NCI-H526 treated with DMSO at 0.1 percent for 48 hours (cell line): ENCODE results near the gene SCLY.
"Not testable (repeated sequence)": the region's sequence is repeated elsewhere in the genome, so short reads cannot be mapped to it uniquely, and the experiment has no call there.

Source experiments
- DNase-seq: peaks from one replicate; lab custom pipeline; 2025; lab: John Stamatoyannopoulos, UW

SCLY gene

DNA sequence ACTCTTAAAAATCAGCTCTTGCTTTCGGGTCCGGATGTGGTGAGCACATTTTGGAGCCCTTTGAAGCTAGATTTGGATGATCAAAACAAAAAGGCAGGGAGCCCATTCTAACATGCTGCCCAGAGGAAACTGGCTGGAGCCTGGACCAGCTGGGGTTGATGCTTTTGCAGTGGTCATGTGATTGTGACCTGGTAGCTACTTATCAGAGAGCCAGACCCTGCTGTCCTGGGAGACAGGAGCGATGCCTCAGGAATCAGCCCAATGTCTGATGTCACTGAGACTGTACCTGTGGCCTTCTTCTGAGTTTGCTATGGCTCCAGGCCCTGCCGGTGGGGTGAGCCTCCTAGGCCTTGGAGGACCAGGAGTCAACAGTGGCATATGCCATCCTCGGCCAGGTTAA, 18.7 kb upstream of the SCLY start:
- DNase-seq: no peak

DNA sequence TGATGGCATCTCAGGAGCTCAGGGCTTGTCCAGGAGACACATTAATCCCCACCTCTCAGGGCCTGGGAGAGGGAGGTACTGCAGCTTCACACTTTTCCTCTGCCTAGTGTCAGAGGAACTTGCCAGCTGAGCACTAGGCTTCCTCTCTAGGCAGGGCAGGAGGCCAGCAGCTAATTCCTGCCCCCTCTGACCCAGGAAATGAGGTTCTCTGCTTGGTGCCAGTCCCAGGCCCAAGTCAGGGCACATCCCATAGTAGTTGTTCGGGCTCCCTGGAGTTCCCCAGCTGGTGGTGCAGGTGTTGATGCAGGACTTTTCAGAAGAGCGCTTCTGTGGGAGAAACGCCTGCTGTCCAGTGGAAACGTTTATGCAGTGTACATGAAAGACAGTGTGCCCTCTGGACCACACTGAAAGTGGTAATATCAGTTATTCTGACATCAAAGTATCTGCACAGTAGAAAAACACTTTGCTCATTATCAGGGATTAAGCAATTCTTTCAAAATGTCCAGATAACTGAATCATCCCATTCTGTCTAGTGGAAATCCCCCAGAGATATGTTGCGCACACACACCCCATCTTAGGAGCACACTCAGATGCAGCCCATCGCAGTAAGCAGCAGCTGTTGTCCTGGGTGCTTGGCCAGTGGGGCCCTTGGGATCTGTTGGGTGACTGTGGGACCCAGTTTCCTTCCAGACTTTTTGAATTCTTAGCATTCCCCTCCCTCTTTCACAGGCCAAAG, 17.8 kb upstream of the SCLY start:
- no peak for DNase-seq

DNA sequence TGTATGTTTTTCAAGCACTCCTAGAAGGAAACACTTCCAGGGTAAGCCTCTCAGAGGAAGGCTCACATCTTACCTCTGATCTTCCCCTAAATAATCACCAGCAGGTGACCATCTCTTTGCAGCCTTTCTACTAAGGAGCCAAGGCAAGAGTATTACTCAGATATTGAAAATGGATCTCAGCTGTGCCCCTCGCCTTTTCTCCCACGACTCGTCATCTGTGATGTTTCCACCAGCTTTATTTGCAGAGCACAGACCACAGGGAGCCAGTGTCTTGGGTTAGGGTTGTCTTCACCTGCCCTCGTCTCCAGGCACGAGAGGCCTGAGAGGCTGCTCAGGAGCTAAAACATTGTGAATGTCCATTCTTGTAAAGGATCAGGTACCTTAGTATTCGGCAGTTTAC, 16.9 kb upstream of the SCLY start:
- DNase-seq: no peak

DNA sequence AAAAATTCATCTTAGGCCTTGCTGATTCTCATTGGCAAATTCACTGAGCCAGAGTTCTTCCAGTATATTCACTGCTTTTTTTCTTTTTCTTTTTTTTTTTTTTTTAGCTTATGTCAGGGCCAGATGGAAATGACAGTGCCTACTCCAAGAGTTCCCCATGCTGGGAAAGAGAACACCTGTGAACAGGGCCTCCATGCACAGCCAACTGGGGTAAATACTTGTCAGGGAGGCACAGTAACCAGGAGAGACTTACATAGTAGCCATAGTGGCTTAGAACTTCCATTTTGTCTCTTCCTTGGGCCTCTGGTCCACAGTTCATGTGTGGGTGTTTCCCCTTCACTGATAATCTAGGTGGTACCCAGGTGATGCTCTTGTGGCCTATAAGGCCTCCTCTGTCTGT, 15.2 kb upstream of the SCLY start:
- DNase-seq: no peak

DNA sequence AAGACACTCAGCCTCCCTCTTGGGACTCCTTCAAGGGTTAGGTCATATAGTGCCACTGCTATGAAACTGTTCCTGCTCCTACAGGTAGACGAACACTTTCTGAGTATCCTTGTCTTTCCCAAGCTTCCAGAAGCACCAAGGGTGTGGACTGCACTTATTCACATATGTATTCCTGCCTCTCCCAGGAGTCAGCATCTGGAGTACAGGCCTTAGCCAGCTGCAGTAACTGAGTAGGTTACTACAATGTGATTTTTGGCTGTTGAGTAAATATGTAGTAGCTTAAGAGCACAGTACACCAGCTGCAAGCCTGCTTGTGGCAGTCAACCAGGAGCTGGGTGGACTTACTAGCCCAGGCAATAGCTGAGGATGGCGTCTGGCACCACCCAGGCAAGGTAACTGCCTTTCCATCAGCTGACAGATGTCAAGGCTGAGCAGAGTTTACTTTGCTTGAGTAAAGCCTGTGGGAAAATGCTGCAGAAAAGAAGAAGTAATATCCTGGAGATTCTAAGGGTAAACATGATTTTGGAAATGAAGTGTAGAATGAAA, 14.0 kb upstream of the SCLY start:
- no peak for DNase-seq

DNA sequence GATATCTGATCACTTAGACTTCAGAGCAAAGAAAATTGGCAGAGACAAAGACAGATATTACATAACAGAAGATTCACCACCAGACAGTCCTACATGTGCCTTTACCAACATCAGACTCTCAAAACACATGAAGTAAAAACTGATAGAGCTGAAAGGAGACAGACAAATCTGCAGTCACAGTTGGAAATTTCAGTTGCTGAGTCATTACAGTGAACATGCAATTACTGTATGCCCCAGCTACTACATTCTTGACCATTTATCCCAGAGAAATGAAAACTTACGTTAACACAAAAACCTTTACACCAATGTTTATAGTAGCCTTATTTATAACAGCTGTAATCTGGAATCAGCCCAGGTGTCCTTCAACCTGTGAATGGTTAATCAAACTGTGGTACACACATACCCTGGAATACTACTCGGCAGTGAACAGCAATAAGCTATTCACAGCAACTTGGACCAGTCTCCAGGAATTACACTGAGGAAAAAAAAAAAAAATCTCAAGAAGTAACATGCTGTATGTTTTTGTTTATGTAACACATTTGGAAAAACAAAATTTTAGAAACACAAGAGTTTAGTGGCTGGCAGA, 7.5 kb upstream of the SCLY start:
- DNase-seq: no peak

DNA sequence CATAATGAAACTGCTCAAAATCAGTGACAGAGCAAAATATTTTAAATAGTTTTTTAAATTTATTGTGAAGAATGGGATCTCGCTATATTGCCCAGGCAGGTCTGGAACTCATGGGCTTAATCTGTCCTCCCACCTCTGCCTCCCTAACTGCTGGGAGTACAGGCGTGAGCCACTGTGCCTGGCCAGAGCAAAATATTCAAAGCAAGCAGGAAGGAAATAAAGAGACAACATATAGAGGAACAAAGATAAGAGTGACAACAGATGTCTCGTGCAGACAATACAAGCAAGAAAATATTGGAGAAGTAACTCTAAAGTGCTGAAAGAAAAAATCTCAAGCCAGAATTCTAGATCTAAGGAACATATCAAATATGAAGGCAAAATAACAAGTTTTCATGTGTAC, 5.0 kb upstream of the SCLY start:
- no peak for DNase-seq

DNA sequence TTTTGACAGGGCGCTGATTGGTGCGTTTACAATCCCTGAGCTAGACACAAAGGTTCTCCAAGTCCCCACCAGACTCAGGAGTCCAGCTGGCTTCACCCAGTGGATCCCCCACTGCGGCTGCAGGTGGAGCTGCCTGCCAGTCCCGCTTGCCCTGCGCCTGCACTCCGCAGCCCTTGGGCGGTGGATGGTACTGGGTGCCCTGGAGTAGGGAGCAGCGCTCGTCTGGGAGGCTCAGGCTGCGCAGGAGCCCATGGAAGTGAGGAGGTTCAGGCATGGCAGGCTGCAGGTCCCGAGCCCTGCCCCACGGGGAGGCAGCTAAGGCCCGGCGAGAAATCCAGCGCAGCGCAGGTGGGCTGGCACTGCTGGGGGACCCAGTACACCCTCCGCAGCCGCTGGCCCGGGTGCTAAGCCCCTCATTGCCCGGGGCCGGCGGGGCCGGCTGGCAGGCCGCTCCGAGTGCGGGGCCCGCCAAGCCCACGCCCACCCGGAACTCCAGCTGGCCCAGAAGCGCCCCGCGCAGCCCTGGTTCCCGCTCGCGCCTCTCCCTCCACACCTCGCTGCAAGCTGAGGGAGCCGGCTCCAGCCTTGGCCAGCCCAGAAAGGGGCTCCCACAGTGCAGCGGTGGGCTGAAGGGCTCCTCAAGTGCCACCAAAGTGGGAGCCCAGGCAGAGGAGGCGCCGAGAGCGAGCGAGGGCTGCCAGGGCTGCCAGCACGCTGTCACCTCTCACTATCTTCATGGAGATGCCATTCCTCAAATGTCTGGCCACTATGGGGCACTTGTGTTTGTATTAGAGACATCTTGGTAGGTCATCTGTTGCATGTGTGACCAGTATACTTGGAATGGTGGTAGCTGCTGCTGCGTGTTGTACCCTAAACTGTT, 2.9 kb upstream of the SCLY start:
- not testable (repeated sequence) for DNase-seq

DNA sequence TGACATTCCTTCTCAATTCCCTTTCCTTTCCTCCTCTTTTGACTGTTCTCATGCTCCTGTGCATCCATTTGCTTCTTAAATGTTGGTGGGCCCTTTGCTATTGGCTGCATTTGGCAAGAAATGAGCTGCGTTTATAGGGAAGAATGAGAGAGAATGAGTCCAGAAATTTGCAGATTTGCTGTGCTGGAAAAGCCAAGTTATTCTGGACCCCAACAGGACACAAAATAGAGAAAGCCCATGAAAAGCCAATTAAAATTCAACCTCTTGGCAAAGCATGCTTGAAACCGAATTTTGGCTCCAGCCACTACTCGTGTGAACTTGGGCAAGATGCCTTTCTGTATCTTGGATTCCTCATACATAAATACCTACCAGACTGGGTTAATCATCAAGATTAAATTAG, 1.3 kb upstream of the SCLY start:
- no peak for DNase-seq

DNA sequence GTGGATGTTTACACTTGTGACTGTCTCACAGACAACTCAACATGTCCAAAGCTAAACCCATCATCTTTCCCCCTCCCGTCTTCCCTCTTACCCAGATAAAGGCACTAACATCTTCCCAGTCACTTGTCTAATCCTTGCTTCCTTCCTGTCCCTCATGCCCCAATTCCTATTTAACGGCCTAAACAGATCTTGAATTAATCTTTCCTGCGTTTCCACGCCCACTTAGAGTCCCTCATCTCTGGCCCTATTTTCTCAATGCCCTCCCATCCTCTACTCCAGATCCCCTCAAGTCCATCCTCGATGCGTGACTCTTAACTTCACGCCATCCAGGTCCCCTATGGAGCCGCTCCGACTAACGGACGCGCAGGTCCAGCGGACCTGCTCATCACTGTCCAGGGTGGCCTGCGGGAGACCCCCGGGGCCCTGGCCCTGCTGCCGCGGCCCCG, 682 bp upstream of the SCLY start:
- DNase-seq: no peak

DNA sequence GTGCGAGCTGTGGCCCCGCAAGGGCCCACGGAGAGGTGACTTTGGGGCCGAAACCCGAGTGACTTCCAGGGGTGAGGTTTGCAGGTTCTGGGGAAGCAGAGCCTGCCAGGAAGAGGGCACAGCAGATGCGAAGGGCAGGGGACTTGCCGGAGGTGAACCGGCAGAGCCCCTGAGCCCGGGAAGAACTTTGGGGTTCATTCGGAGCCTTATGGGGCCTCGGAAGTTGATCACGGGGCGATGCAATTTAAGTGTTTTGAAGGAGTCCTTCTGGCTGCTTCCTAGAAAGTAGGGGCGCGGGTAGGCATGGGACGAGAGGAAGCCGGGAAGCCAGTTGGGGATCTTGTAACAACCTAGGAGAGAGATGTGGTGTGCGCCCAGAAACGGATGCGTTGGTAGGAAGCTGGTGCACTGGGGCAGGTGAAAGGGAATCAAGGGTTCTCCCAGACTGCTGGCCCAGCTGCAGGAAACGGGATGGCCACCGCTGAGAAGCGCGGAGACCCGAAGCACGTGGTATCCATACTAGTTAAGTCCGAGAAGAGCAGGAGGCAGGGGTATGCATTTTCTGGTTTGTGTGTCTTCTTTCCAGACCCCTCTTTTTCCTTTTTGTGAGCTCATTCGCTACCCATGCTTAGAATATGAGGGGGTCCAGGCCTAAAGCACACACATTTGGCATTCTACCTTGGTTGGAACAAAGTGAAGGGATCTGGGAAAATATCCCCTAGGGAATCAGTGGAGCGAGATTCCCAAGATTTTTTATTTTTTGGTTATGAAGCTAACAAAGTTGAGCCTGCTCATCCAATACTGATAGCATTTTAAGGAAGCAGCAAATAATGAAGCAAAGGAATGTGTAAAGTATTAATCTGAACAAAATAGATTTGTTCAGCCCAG, 758 bp downstream of the SCLY start:
- peak; percentile 58 for DNase-seq

DNA sequence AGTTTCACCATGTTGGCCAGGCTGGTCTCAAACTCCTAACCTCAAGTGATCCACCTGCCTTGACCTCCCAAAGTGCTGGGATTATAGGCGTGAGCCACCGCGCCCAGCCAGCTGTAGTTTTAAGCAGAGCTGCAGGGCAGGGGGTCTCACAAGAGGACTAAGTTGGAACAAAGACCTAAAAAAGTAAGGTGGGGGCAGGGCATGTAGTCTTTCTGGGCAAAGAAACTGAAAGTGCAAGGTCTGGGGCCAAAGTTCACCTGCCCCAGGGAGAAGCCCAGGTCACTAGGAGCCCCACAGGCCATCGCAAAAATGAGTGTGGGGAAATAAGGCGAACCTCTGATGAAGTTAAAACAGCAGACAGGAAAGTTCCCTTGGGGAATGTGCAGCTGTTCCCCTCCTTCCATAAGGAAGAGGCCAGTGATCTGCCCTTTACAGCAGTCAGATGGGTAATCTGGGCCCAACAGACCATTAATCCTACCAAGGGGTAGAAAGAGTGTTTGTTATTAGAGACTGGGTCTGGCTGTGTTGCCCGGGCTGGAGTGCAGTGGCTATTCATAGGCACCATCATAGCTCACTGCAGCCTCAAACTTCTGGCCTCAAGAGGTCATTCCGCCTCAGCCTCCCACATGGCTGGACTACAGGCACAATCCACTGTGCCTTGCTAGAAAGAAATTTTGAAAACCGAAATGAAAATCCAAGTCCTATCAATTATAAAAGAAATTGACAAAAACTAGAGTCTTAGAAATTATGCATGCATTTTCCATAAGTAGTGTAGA, 2.8 kb downstream of the SCLY start:
- DNase-seq: no peak

DNA sequence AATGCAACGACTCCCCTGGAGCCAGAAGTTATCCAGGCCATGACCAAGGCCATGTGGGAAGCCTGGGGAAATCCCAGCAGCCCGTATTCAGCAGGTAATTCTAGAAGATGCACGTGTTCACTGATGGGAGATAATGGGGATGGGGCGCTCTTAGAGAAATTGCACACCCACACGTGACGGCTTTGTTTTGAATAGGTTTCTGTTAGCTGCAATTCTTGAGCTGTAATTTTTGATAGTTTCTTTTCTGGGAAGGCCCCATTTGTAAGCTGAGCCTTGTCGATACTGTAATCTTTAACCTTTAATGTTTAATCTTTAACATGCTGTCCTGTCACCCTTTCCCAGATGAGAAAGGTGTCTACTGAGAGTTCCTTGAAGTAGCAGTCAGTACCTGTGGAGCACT, 3.6 kb downstream of the SCLY start:
- DNase-seq: no peak

DNA sequence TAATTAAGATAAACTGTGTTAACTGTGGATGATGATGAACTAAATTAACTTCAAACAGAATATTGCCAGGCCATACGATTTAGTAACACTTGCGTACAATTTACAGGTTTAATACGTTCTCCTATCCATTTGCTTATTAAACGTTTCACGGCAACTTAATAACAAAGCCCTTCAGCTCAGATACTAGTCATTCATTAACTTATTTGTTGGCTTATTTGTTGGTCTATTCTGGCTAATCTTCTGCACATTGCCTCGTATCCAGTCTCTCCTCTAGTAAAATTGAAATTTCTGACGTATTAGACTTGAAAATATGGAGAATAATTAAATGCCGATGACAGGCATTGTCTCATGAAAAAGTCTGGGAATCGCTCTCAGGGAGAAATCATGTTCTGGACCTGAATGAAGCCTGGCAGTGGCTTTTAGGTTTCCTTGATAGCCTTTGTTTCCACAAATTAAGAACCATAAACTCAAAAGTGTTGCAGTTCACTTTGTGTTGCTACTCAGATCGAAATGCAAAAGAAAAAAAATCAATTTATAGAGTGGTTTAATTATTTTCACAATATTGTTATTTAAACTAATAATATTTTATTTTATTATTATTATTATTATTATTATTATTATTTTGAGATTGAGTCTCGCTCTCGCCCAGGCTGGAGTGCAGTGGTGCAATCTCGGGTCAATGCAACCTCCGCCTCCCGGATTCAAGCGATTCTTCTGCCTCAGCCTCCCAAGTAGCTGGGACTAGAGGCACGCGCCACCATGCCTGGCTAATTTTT, 4.5 kb downstream of the SCLY start:
- no peak for DNase-seq

DNA sequence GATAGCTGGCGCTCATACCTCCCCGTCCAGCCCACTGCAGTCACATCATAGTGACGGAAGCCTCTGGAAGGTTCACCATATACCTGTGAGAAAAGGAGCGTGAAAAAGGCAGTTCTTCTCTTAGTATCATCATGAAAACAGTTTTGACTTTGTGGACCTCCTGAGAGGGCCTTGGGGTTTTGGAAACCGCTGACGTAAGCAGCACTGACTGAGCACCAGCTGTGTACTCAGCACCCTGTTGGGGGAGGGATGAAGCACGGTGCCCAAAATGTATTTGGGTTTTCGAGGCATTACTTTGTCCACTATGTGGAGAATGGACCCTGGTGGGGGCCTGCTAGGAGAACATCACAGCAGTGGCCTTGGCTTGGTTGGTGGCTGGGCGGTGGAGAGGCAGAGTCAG, 5.4 kb downstream of the SCLY start:
- no peak for DNase-seq

DNA sequence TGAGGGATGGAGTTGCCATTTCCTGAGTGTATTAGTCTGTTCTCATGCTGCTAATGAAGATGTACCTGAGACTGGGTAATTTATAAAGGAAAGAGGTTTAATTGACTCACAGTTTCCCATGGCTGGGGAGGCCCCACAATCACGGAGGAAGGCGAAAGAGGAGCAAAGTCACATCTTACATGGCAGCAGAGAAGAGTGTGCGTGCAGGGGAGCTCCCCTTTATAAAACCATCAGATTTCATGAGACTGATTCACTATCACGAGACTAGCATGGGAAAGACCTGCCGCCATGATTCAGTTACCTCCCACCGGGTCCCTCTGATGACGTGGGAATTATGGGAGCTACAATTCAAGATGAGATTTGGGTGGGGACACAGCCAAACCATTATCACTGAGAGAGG, 5.9 kb downstream of the SCLY start:
- DNase-seq: not testable (repeated sequence)

DNA sequence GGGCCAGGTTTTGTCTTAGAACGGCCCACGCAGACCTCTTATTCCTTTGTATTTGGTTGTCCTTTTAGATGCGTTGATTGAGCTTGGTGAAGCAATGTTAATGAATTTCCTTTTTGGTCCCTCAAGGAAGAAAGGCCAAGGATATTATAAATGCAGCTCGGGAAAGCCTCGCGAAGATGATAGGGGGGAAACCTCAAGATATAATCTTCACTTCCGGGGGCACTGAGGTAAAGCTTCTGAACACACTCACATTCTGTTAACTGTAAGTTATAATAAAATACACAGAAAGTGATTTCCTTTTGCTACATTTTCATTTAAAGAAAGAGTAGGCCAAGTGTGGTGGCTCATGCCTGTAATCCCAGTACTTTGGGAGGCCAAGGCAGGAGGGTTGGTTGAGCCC, 7.1 kb downstream of the SCLY start:
- no peak for DNase-seq

DNA sequence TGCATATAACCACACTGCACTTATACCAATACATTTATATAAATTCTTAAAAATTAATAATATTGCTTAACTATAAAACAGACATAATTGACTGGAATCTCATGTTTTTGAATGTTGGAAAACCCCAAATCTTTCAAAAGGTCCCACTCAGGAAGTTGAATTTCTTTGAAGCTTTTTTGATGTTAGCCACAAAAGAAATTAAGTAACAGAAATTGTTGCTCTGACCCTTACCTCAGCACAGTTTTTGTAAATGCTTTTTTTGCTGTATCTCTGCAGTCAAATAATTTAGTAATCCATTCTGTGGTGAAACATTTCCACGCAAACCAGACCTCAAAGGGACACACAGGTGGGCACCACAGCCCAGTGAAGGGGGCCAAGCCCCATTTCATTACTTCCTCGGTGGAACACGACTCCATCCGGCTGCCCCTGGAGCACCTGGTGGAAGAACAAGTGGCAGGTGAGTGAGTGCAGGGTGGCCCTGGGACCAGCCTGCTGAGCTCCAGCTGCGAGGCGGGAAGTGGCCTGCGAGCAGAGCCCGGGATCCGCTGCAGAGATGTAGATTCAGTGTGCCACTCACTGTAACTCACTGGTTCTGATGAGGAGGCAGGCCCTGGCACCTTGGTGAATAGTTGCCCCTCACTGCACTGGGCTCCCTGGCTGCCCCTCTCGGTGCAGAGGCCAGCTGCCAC, 8.4 kb downstream of the SCLY start:
- no peak for DNase-seq

DNA sequence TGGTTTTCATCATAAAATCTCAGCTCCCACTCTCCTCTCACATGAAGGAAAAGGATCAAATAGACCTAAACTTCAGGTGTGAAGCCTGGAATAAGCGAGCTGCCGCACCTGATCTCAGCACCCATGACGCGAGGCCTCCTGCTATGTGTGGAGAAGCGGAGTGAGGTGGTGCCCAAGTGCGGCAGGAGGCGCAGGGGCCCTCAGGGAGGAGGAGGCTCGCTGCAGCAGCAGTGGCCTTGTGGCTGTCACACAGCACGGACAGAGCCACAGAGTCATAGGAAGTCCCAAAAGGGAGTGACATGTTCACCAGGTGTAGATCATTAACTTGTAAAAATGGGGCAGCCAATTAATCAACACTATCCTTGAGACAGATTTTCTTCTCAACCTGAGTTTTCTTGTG, 9.1 kb downstream of the SCLY start:
- DNase-seq: no peak

DNA sequence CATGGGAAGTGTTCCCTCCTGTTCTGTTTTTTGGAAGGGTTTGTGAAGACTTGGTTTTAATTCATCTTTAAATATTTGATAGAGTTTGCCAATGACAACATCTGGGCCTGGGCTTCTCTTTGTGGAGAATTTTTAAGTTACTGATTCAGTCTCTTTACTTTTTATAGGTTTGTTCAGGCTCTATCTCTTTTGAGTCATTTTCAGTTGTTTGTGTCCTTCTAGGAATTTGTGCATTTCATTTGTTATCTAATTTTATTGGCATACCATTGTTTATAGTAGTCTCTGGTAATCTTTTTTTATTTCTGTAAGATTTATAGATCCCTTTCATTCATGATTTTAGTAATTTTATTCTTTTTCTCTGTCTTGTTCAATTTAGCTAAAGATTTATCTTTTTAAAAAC, 14.6 kb downstream of the SCLY start:
- DNase-seq: no peak
